Adrenal gland (tissue), 12 donors: Measurements from ENCODE around the gene CCDC177. TPM values are rescaled to one million over a fixed set of nuclear protein-coding genes. Genes with fewer than 3 reads are reported as not detected.
"Not testable (repeated sequence)": the region's sequence is repeated elsewhere in the genome, so short reads cannot be mapped to it uniquely, and the experiment has no call there.

ENCODE experiments used
- DNase-seq, 7 donors: peaks; one replicate each; pipeline ENCODE4 v3.0.0-alpha.2; 2019 to 2020
- H3K27ac ChIP-seq, 5 donors: fragments of 200-600 bp; sonication (generic) in 4 of 5; 1 replicate in 3 of 5; 2 replicates in 2 of 5; pipeline versions ENCODE4 v1.5.1 to v1.8.0; 2016 to 2020; ENCODE audit warnings: mild to moderate bottlenecking in 1 of 5
- H3K27me3 ChIP-seq: fragments of 200-600 bp; 2 replicates; pipeline ENCODE4 v1.8.0; 2021
- H3K36me3 ChIP-seq, 2 donors: fragments of 200-600 bp; replicated peaks in 1 of 2; 1 replicate in 1 of 2; 2 replicates in 1 of 2; pipeline versions ENCODE4 v1.5.1 to v1.8.0; 2018 to 2022
- H3K4me1 ChIP-seq, 2 donors: fragments of 200-600 bp; replicated peaks in 1 of 2; 1 replicate in 1 of 2; 2 replicates in 1 of 2; pipeline versions ENCODE4 v1.5.1 to v1.8.0; 2018 to 2021
- H3K4me3 ChIP-seq, 4 donors: fragments of 200-600 bp; sonication (generic) in 3 of 4; one replicate each; pipeline ENCODE4 v1.5.1; 2016 to 2018
- H3K9me3 ChIP-seq, 3 donors: fragments of 200-600 bp; sonication (generic) in 1 of 3; replicated peaks in 1 of 3; 1 replicate in 2 of 3; 2 replicates in 1 of 3; pipeline versions ENCODE4 v1.5.1 to v1.8.0; 2016 to 2021
- POLR2A ChIP-seq, 2 donors: fragments of 450-650 bp; IDR thresholded peaks; one replicate each; pipeline ENCODE4 v1.6.1; 2017; ENCODE audit warnings: antibody characterized with exemption in 2 of 2, mild to moderate bottlenecking in 2 of 2, moderate library complexity in 1 of 2
- WGBS, 4 donors: extraction: QIAGEN DNeasy Blood & Tissue Kit in 2 of 4; methylation state at CpG; one replicate each; pipeline versions ENCODE4 v1.1.5 to v1.1.7; 2013 to 2017; 5-methylcytosine and 5-hydroxymethylcytosine counted together
- intact Hi-C, 2 donors: fragments of 100-400 bp; cut with DNase I; formaldehyde crosslinking; loops; one replicate each; pipeline versions ENCODE4 v1.14.1 to v1.15.0; 2022 to 2023
- polyA plus RNA-seq, 3 donors: library from polyadenylated mRNA; stranded (reverse); fragments of 200-250 nt in 2 of 3; fragments of 350-450 nt in 1 of 3; fragmentation: Illumina TruSeq in 1 of 3; extraction: RNeasy Lipid Tissue Mini Kit (QIAGEN cat#74804) in 1 of 3; gene quantifications; one replicate each; pipeline ENCODE4 v1.2.3, GENCODE V29; 2013 to 2014
- total RNA-seq, 9 donors: library from RNA; depleted of rRNA in 4 of 9; stranded (reverse); fragments of >200 nt in 4 of 9; fragments of 120-200 nt in 1 of 9; fragmentation: NEBNext Ultra II Directional in 1 of 9; extraction: Animal tissue kit (Norgen Biotek cat#: 25700) in 1 of 9; gene quantifications; one replicate each; pipeline versions ENCODE4 v1.1.0 to v1.2.4, GENCODE V29; 2013 to 2023
- TF ChIP-seq, protein P1 (sequence below), 6 experiments: fragments of 450-650 bp in 4 of 6; fragments of 200-600 bp in 2 of 6; sonication (generic) in 1 of 6; IDR thresholded peaks; 1 replicate in 5 of 6; 2 replicates in 1 of 6; pipeline versions ENCODE4 v1.5.1 to v1.8.0; 2016 to 2021; ENCODE audit warnings: antibody characterized with exemption in 6 of 6, mild to moderate bottlenecking in 2 of 6, moderate library complexity in 1 of 6
- donor health status: healthy with polysubstance abuse.
- donor health status: Bipolar disorder and iron deficiency.
- donor health status: DM: yes; HTN: yes; CAD: no.
- donor health status: DM: no; HTN: no; CAD: no.
- donor health status: DM: no; HTN: no; CAD: no.
- donor health status: DM: yes; HTN: yes; CAD: no.

Gene CCDC177
- total and polyA plus RNA-seq, 12 donors, result 0.04 to 0.61 (median 0.30) TPM; not detected in 3

DNA sequence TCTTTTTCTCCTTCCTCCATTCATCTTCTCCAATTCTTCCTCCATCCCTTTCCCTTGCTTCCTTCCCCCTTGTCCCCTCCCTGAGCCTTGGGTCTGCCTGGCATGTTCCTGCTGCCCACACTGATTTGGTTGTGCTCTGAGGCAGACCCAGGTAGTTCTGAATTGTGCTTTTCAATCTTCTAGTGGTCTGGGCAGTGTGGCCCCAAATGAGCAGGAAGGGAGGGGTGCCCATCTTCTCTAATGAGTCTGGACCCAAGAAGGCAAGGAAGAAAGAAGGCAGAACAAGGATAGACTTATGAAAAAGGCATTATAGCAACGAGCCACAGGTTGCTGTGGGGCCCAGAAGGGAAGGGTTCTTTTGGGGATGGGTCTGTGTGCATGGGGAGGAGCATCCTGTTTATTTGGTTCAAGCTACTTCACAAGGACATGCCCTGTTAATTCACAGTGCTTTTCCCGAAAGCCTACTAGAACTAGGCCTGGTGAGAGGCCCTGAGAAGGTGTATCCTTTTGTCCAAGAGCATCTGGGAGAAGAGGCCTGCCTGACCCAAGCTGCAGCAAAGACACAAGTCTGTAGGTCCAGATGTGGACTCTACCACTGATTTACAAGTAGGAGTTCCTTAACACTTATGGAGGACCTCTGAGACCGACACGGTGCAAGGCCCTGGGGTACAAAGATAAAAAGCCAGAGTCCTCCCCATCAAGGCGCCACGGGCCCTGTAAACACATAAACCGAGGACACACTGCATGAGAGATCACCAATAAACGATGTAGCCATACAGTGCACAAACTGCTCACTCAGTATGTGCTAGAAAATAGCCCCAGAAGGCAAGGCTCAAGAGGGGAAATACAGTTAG, 35.6 kb upstream of the CCDC177 start:
- intact Hi-C loops, result no loop called here
- H3K9me3 ChIP-seq, result no peaks in the 10 kb centered on the region
- H3K27ac ChIP-seq, result peak overlapping the region; percentile 65 to 100 (median 78)
- peak overlapping the region in 2 of 4 donors; percentile 14 to 90 for H3K4me3 ChIP-seq
- WGBS, 4 donors, result 41 to 57% (median 48%) methylated on average over 8 of the region's 8 CpGs
- no peak for TF ChIP-seq POLR2A (IDR thresholded peaks at IDR 0.05)
- TF ChIP-seq, protein P1, sequence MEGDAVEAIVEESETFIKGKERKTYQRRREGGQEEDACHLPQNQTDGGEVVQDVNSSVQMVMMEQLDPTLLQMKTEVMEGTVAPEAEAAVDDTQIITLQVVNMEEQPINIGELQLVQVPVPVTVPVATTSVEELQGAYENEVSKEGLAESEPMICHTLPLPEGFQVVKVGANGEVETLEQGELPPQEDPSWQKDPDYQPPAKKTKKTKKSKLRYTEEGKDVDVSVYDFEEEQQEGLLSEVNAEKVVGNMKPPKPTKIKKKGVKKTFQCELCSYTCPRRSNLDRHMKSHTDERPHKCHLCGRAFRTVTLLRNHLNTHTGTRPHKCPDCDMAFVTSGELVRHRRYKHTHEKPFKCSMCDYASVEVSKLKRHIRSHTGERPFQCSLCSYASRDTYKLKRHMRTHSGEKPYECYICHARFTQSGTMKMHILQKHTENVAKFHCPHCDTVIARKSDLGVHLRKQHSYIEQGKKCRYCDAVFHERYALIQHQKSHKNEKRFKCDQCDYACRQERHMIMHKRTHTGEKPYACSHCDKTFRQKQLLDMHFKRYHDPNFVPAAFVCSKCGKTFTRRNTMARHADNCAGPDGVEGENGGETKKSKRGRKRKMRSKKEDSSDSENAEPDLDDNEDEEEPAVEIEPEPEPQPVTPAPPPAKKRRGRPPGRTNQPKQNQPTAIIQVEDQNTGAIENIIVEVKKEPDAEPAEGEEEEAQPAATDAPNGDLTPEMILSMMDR (IDR thresholded peaks at IDR 0.05), result no peak
- peaks cover 25 to 48% of the 10 kb centered on the region in 2 donors for H3K4me1 ChIP-seq
- H3K36me3 ChIP-seq, result no peaks in the 10 kb centered on the region
- peak in 1 of 7 donors; percentile 60 for DNase-seq
- no peaks in the 10 kb centered on the region for H3K27me3 ChIP-seq

DNA sequence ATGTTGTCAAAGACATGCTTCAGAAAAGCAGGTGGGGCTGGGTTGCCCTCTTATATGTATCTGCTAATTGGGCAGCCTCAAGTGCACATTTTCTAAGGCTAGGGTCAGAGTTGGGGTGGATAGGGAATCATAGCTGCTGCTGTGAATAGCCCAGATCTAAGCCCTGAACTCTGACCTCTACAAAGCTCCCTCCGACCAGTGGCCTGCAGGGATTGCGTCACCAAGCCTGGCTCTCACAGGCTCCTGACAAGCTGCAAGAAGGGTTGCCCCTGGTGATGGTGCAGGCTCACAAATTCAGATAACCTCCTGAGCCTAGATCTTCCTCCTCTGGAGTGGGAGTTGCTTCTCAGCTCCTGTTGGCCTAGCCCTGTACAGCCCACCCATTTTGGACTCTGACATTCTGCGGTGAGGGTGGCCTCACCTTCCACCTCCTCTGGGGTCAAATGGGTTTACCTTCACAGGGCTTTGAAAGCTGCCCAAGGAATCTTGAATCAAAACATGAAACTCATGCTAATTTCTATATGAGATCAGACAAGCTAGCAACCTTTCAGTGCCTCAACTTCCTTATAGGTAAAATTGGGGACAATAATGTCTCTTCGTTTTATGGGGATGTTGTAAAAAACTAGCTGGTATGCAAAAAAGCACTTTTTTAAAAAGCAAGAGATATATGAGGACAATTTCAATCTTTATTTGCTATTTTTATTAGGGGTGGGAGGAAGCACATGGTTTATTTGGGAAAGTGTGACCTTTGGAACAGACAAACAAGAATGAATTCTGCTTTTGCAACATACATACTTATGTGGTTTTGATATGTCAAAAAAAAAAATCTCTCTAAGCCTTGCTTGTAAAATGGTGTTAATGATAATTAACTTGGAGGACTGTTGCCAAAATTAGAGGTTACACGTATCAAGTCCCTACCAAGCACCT, 31.9 kb upstream of the CCDC177 start:
- H3K9me3 ChIP-seq, result no peaks in the 10 kb centered on the region
- no peak overlapping the region for H3K27ac ChIP-seq
- intact Hi-C loops, result no loop called here
- DNase-seq, result peak in 6 of 7 donors; percentile 43 to 83 (median 70)
- H3K4me1 ChIP-seq, result peaks cover 8 to 20% of the 10 kb centered on the region in 2 donors
- H3K4me3 ChIP-seq, result no peak overlapping the region
- no peaks in the 10 kb centered on the region for H3K27me3 ChIP-seq
- H3K36me3 ChIP-seq, result no peaks in the 10 kb centered on the region
- WGBS, 4 donors, result 67 to 96% (median 73%) methylated on average over 3 to 5 of the region's 5 CpGs
- TF ChIP-seq, protein P1 (IDR thresholded peaks at IDR 0.05), result no peak
- TF ChIP-seq POLR2A (IDR thresholded peaks at IDR 0.05), result no peak

DNA sequence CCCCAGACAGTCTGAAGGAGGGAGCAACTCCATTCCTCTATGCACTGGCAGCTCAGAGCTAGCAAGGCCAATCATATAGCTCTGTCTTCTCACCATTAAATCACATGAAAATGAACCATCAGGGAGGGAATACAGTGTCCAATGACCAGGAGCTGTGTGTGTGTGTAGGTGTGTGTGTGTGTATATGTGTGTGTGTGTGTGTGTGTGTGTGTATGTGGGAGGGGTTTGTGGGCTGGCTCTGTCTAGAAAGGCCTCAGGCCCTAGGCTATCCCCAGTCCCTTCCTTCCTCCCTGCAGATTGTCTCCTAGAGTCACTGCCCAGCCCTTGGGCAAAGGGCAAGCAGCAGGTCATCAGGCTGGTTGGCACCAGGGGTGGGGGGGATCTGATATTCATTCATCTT, 31.1 kb upstream of the CCDC177 start:
- no peak for DNase-seq
- Histone ChIP-seq H3K4me3 (no peak overlapping the region), H3K36me3 (no peaks in the 10 kb centered on the region), H3K9me3 (no peaks in the 10 kb centered on the region), H3K4me1 (peaks cover 6 to 17% of the 10 kb centered on the region in 2 donors), H3K27ac (no peak overlapping the region), H3K27me3 (no peaks in the 10 kb centered on the region)
- TF ChIP-seq, protein P1 (IDR thresholded peaks at IDR 0.05), result no peak
- no peak for TF ChIP-seq POLR2A (IDR thresholded peaks at IDR 0.05)
- intact Hi-C loops, result no loop called here

DNA sequence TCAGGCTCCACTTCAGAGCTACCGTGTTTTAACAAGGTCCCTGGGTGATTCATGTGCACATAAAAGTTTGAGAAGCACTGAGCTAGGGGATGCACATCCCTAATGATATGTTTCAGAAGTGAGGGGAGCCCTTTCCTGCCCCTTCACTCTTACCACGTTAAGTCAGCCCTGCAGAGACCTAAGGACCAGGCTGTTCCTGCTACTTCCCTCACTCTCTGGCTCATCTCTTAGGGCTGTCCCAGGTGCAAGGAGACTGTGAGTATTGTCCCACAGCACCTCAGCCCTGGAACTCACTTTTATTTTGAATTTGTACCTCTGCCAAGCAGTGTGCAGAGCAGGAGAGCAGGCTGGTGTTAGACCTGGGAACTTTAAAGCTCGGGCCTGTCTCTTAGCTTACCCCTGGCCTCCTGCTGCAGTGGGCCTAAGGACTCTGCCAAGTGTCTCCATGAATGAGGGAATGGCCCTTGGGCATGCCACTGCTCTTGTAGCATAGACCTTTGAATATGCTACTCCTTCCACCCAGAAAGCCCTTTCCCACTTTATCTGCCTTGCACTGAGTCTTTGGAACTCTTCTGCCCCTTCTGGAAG, 25.7 kb upstream of the CCDC177 start:
- TF ChIP-seq POLR2A (IDR thresholded peaks at IDR 0.05), result no peak
- TF ChIP-seq, protein P1 (IDR thresholded peaks at IDR 0.05), result no peak
- Histone ChIP-seq H3K27me3 (no peaks in the 10 kb centered on the region), H3K4me3 (no peak overlapping the region), H3K9me3 (no peaks in the 10 kb centered on the region), H3K36me3 (no peaks in the 10 kb centered on the region), H3K4me1 (no peaks in the 10 kb centered on the region), H3K27ac (no peak overlapping the region)
- DNase-seq, result no peak
- 71 to 81% (median 74%) methylated on average over 2 to 3 of the region's 3 CpGs for WGBS, 4 donors
- intact Hi-C loops, result loop anchor here (5.0 kb wide), 1 partner anchor 127 kb away; no protein-coding TSS in a partner anchor

DNA sequence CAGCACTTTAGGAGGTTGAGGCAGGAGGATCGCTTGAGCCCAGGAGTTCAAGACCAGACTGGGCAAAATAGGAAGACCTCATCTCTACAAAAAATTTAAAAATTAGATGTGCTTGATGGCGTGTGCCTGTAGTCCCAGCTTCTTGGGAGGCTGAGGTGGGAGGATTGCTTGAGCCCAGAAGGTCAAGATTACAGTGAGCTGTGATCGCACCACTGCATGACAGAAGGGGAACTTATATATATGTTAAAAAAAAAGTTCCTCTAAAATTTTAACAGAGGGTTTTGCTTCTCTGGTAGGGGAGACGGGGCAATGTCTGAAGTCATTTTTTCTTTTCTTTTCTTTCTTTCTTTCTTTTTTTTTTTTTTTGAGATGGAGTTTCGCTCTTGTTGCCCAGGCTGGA, 24.8 kb upstream of the CCDC177 start:
- DNase-seq, H3K27ac ChIP-seq, H3K4me3 ChIP-seq, H3K9me3 ChIP-seq, H3K36me3 ChIP-seq, H3K27me3 ChIP-seq, intact Hi-C loops, H3K4me1 ChIP-seq: not testable (repeated sequence)
- WGBS, 4 donors, result 82 to 95% (median 87%) methylated on average over 5 of the region's 5 CpGs
